Glomerular visceral epithelial cell (primary cell): ENCODE results near the gene CASP6.

Experiments
- DNase-seq: peaks from one replicate; pipeline ENCODE4 v3.0.0-alpha.2; 2016; ENCODE audit errors: extremely low spot score

Gene CASP6

GRCh38 chr4:109671350-109671749 is 31.9 kb downstream of the CASP6 start:
- DNase-seq, result no peak

- DNase-seq, result no peak
Observed at GRCh38 chr4:109665783-109666485, 37.3 kb downstream of the CASP6 start.

- no peak for DNase-seq
Observed at GRCh38 chr4:109662771-109663170, 40.5 kb downstream of the CASP6 start.

GRCh38 chr4:109662116-109662515 is 41.1 kb downstream of the CASP6 start:
- DNase-seq, result no peak

- DNase-seq, result no peak
Observed at GRCh38 chr4:109658871-109659410, 44.3 kb downstream of the CASP6 start.

- no peak for DNase-seq
Observed at GRCh38 chr4:109657854-109658418, 45.3 kb downstream of the CASP6 start.

- peak; percentile 80 for DNase-seq
Observed at GRCh38 chr4:109655396-109655795, 47.8 kb downstream of the CASP6 start.

- DNase-seq, result no peak
Observed at GRCh38 chr4:109649872-109650271, 53.4 kb downstream of the CASP6 start.

- DNase-seq, result no peak
Observed at GRCh38 chr4:109648997-109649575, 54.2 kb downstream of the CASP6 start.

- no peak for DNase-seq
Observed at GRCh38 chr4:109648266-109648996, 54.8 kb downstream of the CASP6 start.

GRCh38 chr4:109645874-109646710 is 57.2 kb downstream of the CASP6 start:
- DNase-seq, result no peak

- DNase-seq, result no peak
Observed at GRCh38 chr4:109640644-109641043, 62.6 kb downstream of the CASP6 start.
